Activated CD4-positive, alpha-beta T cell treated with anti-CD3 and anti-CD28 coated beads for 36 hours (primary cell): ENCODE data around the gene BCAS2. TPM values are rescaled to one million over a fixed set of nuclear protein-coding genes. Genes with fewer than 3 reads are reported as not detected.

Source experiments
- ATAC-seq: fragments of 200-7000 bp; cut with Tn5 transposase; one replicate; pipeline ENCODE4 v1.10.0; 2021; ENCODE audit warnings: mild to moderate bottlenecking, moderate library complexity
- CTCF ChIA-PET: fragments of 350-600 bp; sonication (Branson Sonifier 250); formaldehyde crosslinking; loops from one replicate; lab custom pipeline; 2021; ENCODE audit warnings: antibody characterized with exemption; lab: Charles Lee
- POLR2A ChIA-PET: fragments of 350-600 bp; sonication (Branson Sonifier 250); formaldehyde crosslinking; loops from one replicate; lab custom pipeline; 2021; ENCODE audit warnings: antibody characterized with exemption, inconsistent platforms; lab: Charles Lee
- DNase-seq: peaks from one replicate; pipeline ENCODE4 v3.0.0-alpha.2; 2020
- H3K27ac Mint-ChIP-seq: one replicate; pipeline ENCODE4 v1.8.0; 2021; ENCODE audit warnings: mixed read lengths
- H3K27me3 Mint-ChIP-seq: one replicate; pipeline ENCODE4 v1.8.0; 2021; ENCODE audit warnings: mixed read lengths
- H3K36me3 Mint-ChIP-seq: one replicate; pipeline ENCODE4 v1.8.0; 2021; ENCODE audit warnings: low read depth, mixed read lengths
- H3K4me1 Mint-ChIP-seq: one replicate; pipeline ENCODE4 v1.8.0; 2021; ENCODE audit warnings: mixed read lengths
- H3K4me3 Mint-ChIP-seq: one replicate; pipeline ENCODE4 v1.8.0; 2021; ENCODE audit warnings: mild to moderate bottlenecking, moderate library complexity, mixed read lengths
- H3K9me3 Mint-ChIP-seq: one replicate; pipeline ENCODE4 v1.8.0; 2021; ENCODE audit warnings: low read depth, mixed read lengths
- intact Hi-C, 2 experiments: fragments of 100-400 bp; cut with DNase I in 1 of 2; cut with micrococcal nuclease in 1 of 2; formaldehyde crosslinking; loops; one replicate each; pipeline versions ENCODE4 v1.14.2 to v1.15.1; 2022 to 2024; cut with DNase I, micrococcal nuclease
- total RNA-seq, 2 experiments: library from RNA; stranded (reverse); gene quantifications; one replicate each; pipeline ENCODE4 v1.2.3, GENCODE V29; 2021

Gene BCAS2
- total RNA-seq, 2 experiments from 2014 or later = 54.1 to 54.8 TPM

GRCh38 chr1:114530224-114530623, 51.2 kb downstream of the BCAS2 start:
- Mint-ChIP-seq H3K36me3 (no peaks in the 10 kb centered on the region), H3K4me1 (no peaks in the 10 kb centered on the region), H3K4me3 (no peak overlapping the region), H3K27me3 (no peaks in the 10 kb centered on the region), H3K27ac (no peak overlapping the region), H3K9me3 (no peaks in the 10 kb centered on the region)
- no peak for DNase-seq
- intact Hi-C loops = no loop called here
- ATAC-seq = no peak
- ChIA-PET POLR2A (no interaction called here), CTCF (no interaction called here)

DNA sequence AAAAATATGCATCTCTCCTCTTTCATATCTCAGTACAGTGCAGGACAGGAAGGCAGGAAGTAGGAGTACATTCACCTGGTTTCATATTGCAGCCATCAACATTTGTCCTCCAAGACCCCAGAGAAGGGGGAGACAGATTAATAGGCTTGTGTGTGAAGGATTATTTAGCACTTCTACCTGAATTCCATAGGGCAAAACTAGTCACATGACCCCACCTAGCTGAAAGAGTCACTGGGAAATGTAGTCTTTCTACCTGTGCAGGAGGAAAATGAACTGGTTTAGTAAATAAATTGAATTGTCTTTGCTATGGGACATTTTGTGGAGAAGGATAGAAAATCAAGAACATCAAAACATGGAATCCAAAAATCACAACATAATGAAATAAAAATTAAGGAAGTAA, 56.5 kb downstream of the BCAS2 start:
- no peak overlapping the region for H3K4me3 Mint-ChIP-seq
- no peaks in the 10 kb centered on the region for H3K4me1 Mint-ChIP-seq
- H3K36me3 Mint-ChIP-seq = no peaks in the 10 kb centered on the region
- POLR2A ChIA-PET = no interaction called here
- H3K27ac Mint-ChIP-seq = no peak overlapping the region
- intact Hi-C loops = no loop called here
- ATAC-seq = peak; percentile 60
- H3K9me3 Mint-ChIP-seq = no peaks in the 10 kb centered on the region
- DNase-seq = no peak
- CTCF ChIA-PET = interaction anchor here (1.2 to 2.5 kb wide), 2 partner anchors 14 to 178 kb away, joined by 4 to 11 read pairs; partner anchors contain the start of gene TRIM33
- H3K27me3 Mint-ChIP-seq = peaks cover under 1% of the 10 kb centered on the region

- ChIA-PET POLR2A (no interaction called here), CTCF (interaction anchor here (0.6 to 1.1 kb wide), 2 partner anchors 10 to 1287 kb away, joined by 3 read pairs; no protein-coding TSS in a partner anchor)
- Mint-ChIP-seq H3K4me1 (no peaks in the 10 kb centered on the region), H3K9me3 (no peaks in the 10 kb centered on the region), H3K36me3 (no peaks in the 10 kb centered on the region), H3K4me3 (no peak overlapping the region), H3K27me3 (peaks cover 9% of the 10 kb centered on the region), H3K27ac (no peak overlapping the region)
- DNase-seq = no peak
- no peak for ATAC-seq
- intact Hi-C loops = no loop called here
Observed at GRCh38 chr1:114522264-114522575, 59.2 kb downstream of the BCAS2 start.

DNA sequence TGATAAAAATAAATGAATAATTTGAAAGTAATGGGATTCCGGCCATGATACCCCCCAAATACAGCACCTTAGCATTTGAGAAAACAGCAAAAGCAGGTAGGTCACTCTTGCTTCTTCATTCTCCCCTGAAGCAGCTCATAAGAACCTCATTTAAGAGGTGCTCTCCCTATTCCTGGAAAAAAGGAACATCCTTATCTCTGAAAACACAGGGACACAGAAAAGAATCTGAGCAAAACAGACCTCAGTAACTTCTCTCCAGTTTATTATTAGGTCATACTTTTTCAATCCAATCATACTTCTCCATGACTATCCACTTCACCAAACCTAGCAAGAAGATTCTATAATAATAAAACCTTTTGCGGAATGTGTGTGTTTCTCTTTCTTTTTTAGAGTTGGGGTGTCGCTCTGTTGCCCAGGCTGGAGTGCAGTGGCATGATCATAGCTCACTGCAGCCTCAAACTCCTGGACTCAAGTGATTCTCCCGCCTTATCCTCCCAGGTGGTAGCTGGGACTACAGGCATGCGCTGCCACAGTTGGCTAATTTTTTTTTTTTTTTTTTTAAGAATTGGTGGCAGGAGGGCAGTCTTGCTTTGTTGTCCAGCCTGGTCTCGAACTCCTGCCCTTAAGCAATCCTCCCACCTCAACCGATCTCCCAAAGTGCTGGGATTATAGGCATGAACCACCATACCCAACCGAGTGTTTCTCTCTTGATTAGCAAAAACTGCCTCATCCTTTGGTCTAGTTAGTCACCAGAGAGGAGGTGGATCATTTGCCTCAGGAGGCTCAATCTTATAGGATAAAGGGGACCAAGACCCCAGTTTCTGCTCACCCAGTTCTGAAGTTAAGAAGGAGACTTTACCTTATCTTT, 59.8 kb downstream of the BCAS2 start:
- H3K27me3 Mint-ChIP-seq = peaks cover 9% of the 10 kb centered on the region
- H3K9me3 Mint-ChIP-seq = no peaks in the 10 kb centered on the region
- DNase-seq = no peak
- H3K36me3 Mint-ChIP-seq = no peaks in the 10 kb centered on the region
- ChIA-PET CTCF (no interaction called here), POLR2A (no interaction called here)
- H3K4me1 Mint-ChIP-seq = no peaks in the 10 kb centered on the region
- intact Hi-C loops = no loop called here
- no peak overlapping the region for H3K27ac Mint-ChIP-seq
- no peak for ATAC-seq
- no peak overlapping the region for H3K4me3 Mint-ChIP-seq

Other genes starting within 250 kb of the BCAS2 start
- gene TRIM33, start 70.4 kb downstream of the BCAS2 start, total RNA-seq = 10 to 100 TPM; 32.5 to 41.6 TPM
- under 1 TPM; 0.65 to 0.73 TPM for gene DENND2C, start 88.4 kb upstream of the BCAS2 start, total RNA-seq
- gene AMPD1, start 113.9 kb upstream of the BCAS2 start, total RNA-seq = under 1 TPM in 1 of 2 experiments, not detected in 1; 0.23 TPM
- gene NRAS, start 135.2 kb upstream of the BCAS2 start, total RNA-seq = 10 to 100 TPM; 53.0 to 55.0 TPM
- gene CSDE1, start 176.4 kb upstream of the BCAS2 start, total RNA-seq = 100 to 1,000 TPM; 458 to 553 TPM
- 10 to 100 TPM; 56.9 to 67.2 TPM for gene SIKE1, start 199.1 kb upstream of the BCAS2 start, total RNA-seq